ENCODE measurements around the gene S100B.

GRCh38 chr21:46562472-46562871 lies 42.4 kb downstream of the S100B start:
- TF ChIP-seq REST (IDR thresholded peaks at IDR 0.05; ENCODE audit: low read depth) (no peak), ZBTB7A (IDR thresholded peaks at IDR 0.05; ENCODE audit: low read depth) (no peak), YY1 (IDR thresholded peaks at IDR 0.05; ENCODE audit: low read depth) (no peak), NFIC (IDR thresholded peaks at IDR 0.05) (no peak), TAF1 (IDR thresholded peaks at IDR 0.05; ENCODE audit: low read depth) (no peak), RAD21 (IDR thresholded peaks at IDR 0.05; ENCODE audit: low read depth) (no peak), EP300 (IDR thresholded peaks at IDR 0.05; ENCODE audit: borderline replicate concordance) (no peak), FOXM1 (IDR thresholded peaks at IDR 0.05; ENCODE audit: borderline replicate concordance, low read depth) (no peak), MAX (IDR thresholded peaks at IDR 0.05) (no peak), CEBPB (IDR thresholded peaks at IDR 0.05) (no peak), EGR1 (IDR thresholded peaks at IDR 0.05) (no peak), TEAD4 (IDR thresholded peaks at IDR 0.05) (no peak)
